HepG2 (cell line): Measurements from ENCODE around the gene SUPV3L1. TPM values are rescaled to one million over a fixed set of nuclear protein-coding genes. Genes with fewer than 3 reads are reported as not detected.

Source experiments
- ATAC-seq: fragments of 200-7000 bp; cut with Tn5 transposase; 3 replicates; pipeline ENCODE4 v1.9.1; 2020; ENCODE audit warnings: mild to moderate bottlenecking, moderate library complexity
- BruUV-seq: library from RNA; stranded (reverse); fragments of 400-500 nt; replicated peaks from 2 replicates; lab custom pipeline; 2021; lab: Mats Ljungman, UMichigan
- CTCF ChIA-PET: fragments of 300-600 bp; formaldehyde crosslinking; extraction: SDS; loops from one replicate; lab custom pipeline; 2021; ENCODE audit warnings: low total read pairs, inconsistent platforms, low intra/inter-chr PET ratio; lab: Yijun Ruan, JAX
- POLR2A ChIA-PET: fragments of 350-600 bp; sonication (Branson Sonifier 250); formaldehyde crosslinking; loops from one replicate; lab custom pipeline; 2020; ENCODE audit warnings: antibody characterized with exemption, inconsistent platforms; lab: Yijun Ruan, JAX
- DNase-seq: peaks from one replicate; pipeline ENCODE4 v3.0.0-alpha.2; 2015; ENCODE audit warnings: low spot score
- FAIRE-seq: peaks from 3 replicates; lab custom pipeline; 2011; peaks lifted over from hg19 to GRCh38; lab: Jason Lieb, UNC
- H2AFZ ChIP-seq: one replicate; pipeline ENCODE4 v1.6.1; 2011; ENCODE audit warnings: low read length, inconsistent platforms
- H3K27ac ChIP-seq: fragments of 300-600 bp; 3 replicates; pipeline ENCODE4 v1.8.0; 2011; ENCODE audit warnings: mixed run types, mild to moderate bottlenecking, mixed read lengths, low read length, inconsistent platforms; ENCODE audit not compliant: insufficient read depth; ENCODE audit errors: extremely low read length
- H3K27me3 ChIP-seq, 2 experiments: fragments of 200-600 bp in 1 of 2; 2 replicates in 1 of 2; 3 replicates in 1 of 2; pipeline versions ENCODE4 v1.6.0 to v1.8.0; 2011; ENCODE audit warnings: low read length in 2 of 2, mild to moderate bottlenecking in 2 of 2, moderate library complexity in 2 of 2, inconsistent platforms in 1 of 2; ENCODE audit not compliant: insufficient read depth in 2 of 2, control insufficient read depth in 1 of 2
- H3K36me3 ChIP-seq, 2 experiments: fragments of 200-600 bp in 1 of 2; replicated peaks in 1 of 2; 2 replicates in 1 of 2; 3 replicates in 1 of 2; pipeline versions ENCODE4 v1.5.1 to v1.8.0; 2011; ENCODE audit warnings: low read length in 2 of 2, inconsistent platforms in 1 of 2; ENCODE audit not compliant: insufficient read depth in 2 of 2, control insufficient read depth in 1 of 2
- H3K4me1 ChIP-seq: 2 replicates; pipeline ENCODE4 v1.5.1; 2012; ENCODE audit warnings: low read length, inconsistent platforms; ENCODE audit not compliant: insufficient read depth
- H3K4me2 ChIP-seq: 2 replicates; pipeline ENCODE4 v1.6.0; 2011; ENCODE audit warnings: low read depth, low read length, inconsistent platforms
- H3K4me3 ChIP-seq, 3 experiments: fragments of 200-600 bp in 1 of 3; sonication (generic), shearing (Covaris generic) in 1 of 3; replicated peaks in 1 of 3; 2 replicates each; pipeline ENCODE4 v1.5.1; 2011 to 2016; ENCODE audit warnings: low read length in 3 of 3, inconsistent platforms in 2 of 3, low read depth in 2 of 3, mild to moderate bottlenecking in 2 of 3, control low read depth in 1 of 3, mixed read lengths in 1 of 3; ENCODE audit not compliant: insufficient read depth in 1 of 3
- H3K79me2 ChIP-seq: one replicate; pipeline ENCODE4 v1.6.1; 2011; ENCODE audit warnings: low read length, inconsistent platforms; ENCODE audit not compliant: insufficient read depth
- H3K9ac ChIP-seq: 2 replicates; pipeline ENCODE4 v1.6.0; 2011; ENCODE audit warnings: mild to moderate bottlenecking, low read depth, low read length, inconsistent platforms; ENCODE audit not compliant: insufficient read depth
- H3K9me3 ChIP-seq: 2 replicates; pipeline ENCODE4 v1.5.1; 2012; ENCODE audit warnings: mild to moderate bottlenecking, low read length
- H4K20me1 ChIP-seq: 2 replicates; pipeline ENCODE4 v1.6.0; 2011; ENCODE audit warnings: inconsistent platforms, mild to moderate bottlenecking, low read length, moderate library complexity; ENCODE audit not compliant: insufficient read depth
- AKAP8 ChIP-seq: sonication (generic); formaldehyde crosslinking; IDR thresholded peaks from 2 replicates; pipeline ENCODE4 v1.5.1; 2020; ENCODE audit warnings: mild to moderate bottlenecking, missing genetic modification reagents
- CREM ChIP-seq, 2 experiments: sonication (generic) in 1 of 2; formaldehyde crosslinking in 1 of 2; IDR thresholded peaks; 2 replicates each; pipeline versions ENCODE4 v1.4.0 to v1.6.1; 2016 to 2020; ENCODE audit warnings: antibody characterized with exemption in 1 of 2, mild to moderate bottlenecking in 1 of 2, missing genetic modification reagents in 1 of 2
- GLMP ChIP-seq: sonication (generic); formaldehyde crosslinking; IDR thresholded peaks from 2 replicates; pipeline ENCODE4 v1.9.0; 2021; ENCODE audit warnings: missing genetic modification reagents, mild to moderate bottlenecking, borderline replicate concordance
- HMGXB3 ChIP-seq: sonication (generic); formaldehyde crosslinking; IDR thresholded peaks from 2 replicates; pipeline ENCODE4 v1.4.0; 2020; ENCODE audit warnings: missing genetic modification reagents, borderline replicate concordance
- IKZF5 ChIP-seq: IDR thresholded peaks from 2 replicates; pipeline ENCODE4 v1.6.1; 2018; ENCODE audit warnings: missing genetic modification reagents, mild to moderate bottlenecking, missing compliant biosample characterization
- JUND ChIP-seq: sonication (generic); formaldehyde crosslinking; IDR thresholded peaks from 2 replicates; pipeline ENCODE4 v1.8.0; 2022; ENCODE audit warnings: mild to moderate bottlenecking, missing genetic modification reagents
- MTF1 ChIP-seq: sonication (generic); formaldehyde crosslinking; IDR thresholded peaks from 2 replicates; pipeline ENCODE4 v1.5.0; 2020; ENCODE audit warnings: missing genetic modification reagents
- RARG ChIP-seq: sonication (generic); formaldehyde crosslinking; IDR thresholded peaks from 2 replicates; pipeline ENCODE4 v1.4.0; 2020; ENCODE audit warnings: low read depth, mild to moderate bottlenecking, missing genetic modification reagents
- REL ChIP-seq: sonication (generic); formaldehyde crosslinking; conservative IDR thresholded peaks from 2 replicates; pipeline ENCODE4 v1.8.0; 2022; ENCODE audit warnings: mild to moderate bottlenecking, missing genetic modification reagents, moderate library complexity
- ZNF121 ChIP-seq: sonication (generic); formaldehyde crosslinking; IDR thresholded peaks from 2 replicates; pipeline ENCODE4 v1.5.0; 2020; ENCODE audit warnings: mild to moderate bottlenecking, missing genetic modification reagents
- ZNF235 ChIP-seq: sonication (generic); formaldehyde crosslinking; IDR thresholded peaks from 2 replicates; pipeline ENCODE4 v1.8.1; 2023; ENCODE audit warnings: mild to moderate bottlenecking, missing genetic modification reagents, borderline replicate concordance
- ZNF766 ChIP-seq: sonication (generic); formaldehyde crosslinking; IDR thresholded peaks from 2 replicates; pipeline ENCODE4 v1.5.0; 2020; ENCODE audit warnings: missing genetic modification reagents, borderline replicate concordance
- ZNF777 ChIP-seq: sonication (generic); formaldehyde crosslinking; IDR thresholded peaks from 2 replicates; pipeline ENCODE4 v1.4.0; 2020; ENCODE audit warnings: missing genetic modification reagents
- WGBS: methylation state at CpG from one replicate; pipeline ENCODE4 v1.1.6; 2017; ENCODE audit warnings: low lambda C conversion rate; 5-methylcytosine and 5-hydroxymethylcytosine counted together
- in situ Hi-C: cut with HindIII; loops from 2 replicates; pipeline ENCODE4 v1.10.0; 2017; ENCODE audit warnings: low pct_unique_long_range_greater_than_20kb; ENCODE audit not compliant: extremely low pct_ligation_motif_present
- intact Hi-C: fragments of 100-400 bp; cut with micrococcal nuclease; formaldehyde crosslinking; loops from one replicate; pipeline ENCODE4 v1.10.0; 2022; ENCODE audit not compliant: unreplicated experiment
- polyA plus RNA-seq, 8 experiments: library from polyadenylated mRNA; depleted of rRNA in 3 of 8; stranded (reverse) in 7 of 8; unstranded in 1 of 8; fragments of >200 nt; fragmentation: Illumina TruSeq in 4 of 8; extraction: Trizol in 4 of 8; gene quantifications; 2 replicates each; pipeline versions ENCODE4 v1.2.1 to v1.2.3, GENCODE V29; 2011 to 2016; ENCODE audit warnings: low read depth in 4 of 8, missing spikeins in 1 of 8, mixed read lengths in 1 of 8; ENCODE audit not compliant: insufficient read depth in 1 of 8
- total RNA-seq, 5 experiments: library from RNA; depleted of rRNA; stranded (reverse); fragments of >200 nt; fragmentation: Illumina TruSeq; extraction: Trizol; gene quantifications; 2 replicates each; pipeline ENCODE4 v1.2.3, GENCODE V29; 2016; ENCODE audit warnings: low read depth in 1 of 5

SUPV3L1 gene
- total and polyA plus RNA-seq, 2 of the 13 experiments (the other 11 are each of a cell fraction or from before 2014, with no cell fraction given) = 28.8 to 45.7 TPM

- H3K4me3 ChIP-seq = no peak overlapping the region
- H3K4me2 ChIP-seq = peak overlapping the region; percentile 33
- no peak for TF ChIP-seq REL (CRISPR knock-in tag)
- TF ChIP-seq RARG (CRISPR knock-in tag) = no peak
- TF ChIP-seq IKZF5 (CRISPR knock-in tag) = no peak
- TF ChIP-seq MTF1 = no peak
- TF ChIP-seq ZNF766 (CRISPR knock-in tag) = no peak
- peak; percentile 59; the same call in 1 of the 2 replicates for TF ChIP-seq ZNF121 (CRISPR knock-in tag)
- TF ChIP-seq JUND (CRISPR knock-in tag) = no peak
- no peak for TF ChIP-seq CREM (IDR thresholded peaks at IDR 0.05)
- TF ChIP-seq CREM (CRISPR knock-in tag; IDR thresholded peaks at IDR 0.05) = no peak
- ATAC-seq (no peak), DNase-seq (no peak), FAIRE-seq (no peak)
- H3K36me3 ChIP-seq = peaks cover 11 to 25% of the 10 kb centered on the region in 2 experiments; a peak in 4 of 5 replicates
- no peaks in the 10 kb centered on the region for H3K9me3 ChIP-seq
- ChIA-PET POLR2A (no interaction called here), CTCF (no interaction called here)
- H4K20me1 ChIP-seq = no peaks in the 10 kb centered on the region
- no peaks in the 10 kb centered on the region; a peak in 1 of 5 replicates for H3K27me3 ChIP-seq
- no peak overlapping the region for H3K27ac ChIP-seq
- H3K9ac ChIP-seq = no peak overlapping the region
- intact Hi-C loops = no loop called here
- BruUV-seq = no TSS peak
- 94% methylated on average over 4 of the region's 4 CpGs for WGBS
- H3K79me2 ChIP-seq = peaks cover 59% of the 10 kb centered on the region
- in situ Hi-C loops = no loop called here
- H2AFZ ChIP-seq = no peak overlapping the region
- peaks cover 35% of the 10 kb centered on the region for H3K4me1 ChIP-seq
Measured at GRCh38 chr10:69182005-69182404, 2.0 kb downstream of the SUPV3L1 start.

GRCh38 chr10:69186524-69186923 is 6.5 kb downstream of the SUPV3L1 start:
- FAIRE-seq (no peak), ATAC-seq (no peak), DNase-seq (no peak)
- CTCF ChIA-PET = no interaction called here
- H3K79me2 ChIP-seq = peaks cover 37% of the 10 kb centered on the region
- H2AFZ ChIP-seq = no peak overlapping the region
- POLR2A ChIA-PET = no interaction called here
- in situ Hi-C loops = no loop called here
- WGBS = 97% methylated on average over 1 of the region's 1 CpG
- BruUV-seq = no TSS peak
- no peaks in the 10 kb centered on the region for H4K20me1 ChIP-seq
- intact Hi-C loops = no loop called here
- no peak overlapping the region for H3K4me3 ChIP-seq
- H3K4me1 ChIP-seq = peaks cover 16% of the 10 kb centered on the region
- H3K9ac ChIP-seq = no peak overlapping the region
- no peak overlapping the region for H3K4me2 ChIP-seq
- no peaks in the 10 kb centered on the region for H3K9me3 ChIP-seq
- no peaks in the 10 kb centered on the region for H3K27me3 ChIP-seq
- peaks cover 20 to 59% of the 10 kb centered on the region in 2 experiments; a peak in 4 of 5 replicates for H3K36me3 ChIP-seq
- no peak overlapping the region for H3K27ac ChIP-seq
- TF ChIP-seq ZNF777 (no peak), ZNF235 (CRISPR knock-in tag) (no peak), AKAP8 (CRISPR knock-in tag) (no peak), GLMP (no peak), HMGXB3 (no peak)
